Cerebellar cortex (tissue), 1 donor: ENCODE results near the gene ASPRV1.
"Not testable (repeated sequence)": the region's sequence is repeated elsewhere in the genome, so short reads cannot be mapped to it uniquely, and the experiment has no call there.

Experiments used
- DNase-seq: peaks from one replicate; pipeline ENCODE4 v3.0.0-alpha.2; 2015; ENCODE audit warnings: low spot score

ASPRV1 gene

GRCh38 chr2:69961496-69961895, at the start of gene ASPRV1:
TSS of gene ASPRV1 (minus strand) at chr2:69961631. CDS start at chr2:69961436, 195 bp downstream.
- no peak for DNase-seq

GRCh38 chr2:70010576-70011111, 49.2 kb upstream of the ASPRV1 start:
- DNase-seq: no peak

- DNase-seq: no peak
Measured at GRCh38 chr2:70009762-70010575, 48.5 kb upstream of the ASPRV1 start.

- no peak for DNase-seq
Measured at GRCh38 chr2:70008290-70008689, 46.9 kb upstream of the ASPRV1 start.

- no peak for DNase-seq
Measured at GRCh38 chr2:70007151-70007550, 45.7 kb upstream of the ASPRV1 start.

GRCh38 chr2:70006447-70006784, 45.0 kb upstream of the ASPRV1 start:
- no peak for DNase-seq

- DNase-seq: no peak
Measured at GRCh38 chr2:70005752-70006446, 44.5 kb upstream of the ASPRV1 start.

GRCh38 chr2:70005216-70005615, 43.8 kb upstream of the ASPRV1 start:
- no peak for DNase-seq

- no peak for DNase-seq
Measured at GRCh38 chr2:70003093-70003830, 41.8 kb upstream of the ASPRV1 start.

- no peak for DNase-seq
Measured at GRCh38 chr2:70002241-70002899, 40.9 kb upstream of the ASPRV1 start.

- not testable (repeated sequence) for DNase-seq
Measured at GRCh38 chr2:70000529-70000928, 39.1 kb upstream of the ASPRV1 start.

GRCh38 chr2:69998761-69999160, 37.3 kb upstream of the ASPRV1 start:
- no peak for DNase-seq

GRCh38 chr2:69997015-69997830, 35.8 kb upstream of the ASPRV1 start:
- no peak for DNase-seq

- no peak for DNase-seq
Measured at GRCh38 chr2:69995511-69995910, 34.1 kb upstream of the ASPRV1 start.

- no peak for DNase-seq
Measured at GRCh38 chr2:69994166-69994565, 32.7 kb upstream of the ASPRV1 start.

GRCh38 chr2:69993708-69994107, 32.3 kb upstream of the ASPRV1 start:
- DNase-seq: no peak

- no peak for DNase-seq
Measured at GRCh38 chr2:69993048-69993565, 31.7 kb upstream of the ASPRV1 start.

GRCh38 chr2:69992310-69993047, 31.0 kb upstream of the ASPRV1 start:
- DNase-seq: no peak

- DNase-seq: no peak
Measured at GRCh38 chr2:69989441-69990105, 28.1 kb upstream of the ASPRV1 start.

- DNase-seq: no peak
Measured at GRCh38 chr2:69989009-69989408, 27.6 kb upstream of the ASPRV1 start.
